Skin epidermis (tissue), 12 donors: ENCODE results near the gene ACTR3.

ENCODE experiments used
- H3K27ac ChIP-seq, 21 experiments: fragments of 200-600 bp; sonication (generic) in 11 of 21; one replicate each; pipeline ENCODE4 v1.5.0; 2020; ENCODE audit warnings: mild to moderate bottlenecking in 3 of 21, inconsistent platforms in 2 of 21, moderate library complexity in 2 of 21
- H3K4me3 ChIP-seq, 7 experiments: fragments of 200-600 bp; sonication (generic) in 2 of 7; one replicate each; pipeline ENCODE4 v1.5.0; 2020; ENCODE audit warnings: inconsistent platforms in 2 of 7, mild to moderate bottlenecking in 2 of 7, moderate library complexity in 1 of 7

The ACTR3 gene

GRCh38 chr2:113895819-113896563 lies 6.1 kb downstream of the ACTR3 start:
- Histone ChIP-seq H3K27ac (peak overlapping the region in 4 of 21 experiments; percentile 4 to 55 (median 18)), H3K4me3 (no peak overlapping the region)

DNA sequence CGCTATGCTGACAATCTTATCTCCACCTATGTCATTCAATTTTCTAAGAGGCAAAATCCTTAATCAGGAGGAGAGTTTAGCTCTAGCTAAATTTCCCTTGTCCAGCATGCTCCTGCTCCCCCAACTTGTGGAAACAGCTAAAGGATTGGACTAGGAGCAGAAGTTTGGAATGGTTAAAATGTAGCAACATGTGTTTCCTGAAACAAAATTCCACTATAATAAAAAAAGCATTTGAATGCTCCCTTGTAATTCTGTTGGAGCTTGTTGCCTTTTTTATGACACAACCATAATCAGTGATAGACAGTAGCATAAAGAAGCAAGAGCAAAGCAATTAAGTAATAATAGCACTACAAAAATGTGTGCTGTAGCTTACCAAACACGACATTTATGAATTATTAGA lies 6.9 kb downstream of the ACTR3 start:
- Histone ChIP-seq H3K4me3 (no peak overlapping the region), H3K27ac (peak overlapping the region in 3 of 21 experiments; percentile 4 to 30 (median 25))

DNA sequence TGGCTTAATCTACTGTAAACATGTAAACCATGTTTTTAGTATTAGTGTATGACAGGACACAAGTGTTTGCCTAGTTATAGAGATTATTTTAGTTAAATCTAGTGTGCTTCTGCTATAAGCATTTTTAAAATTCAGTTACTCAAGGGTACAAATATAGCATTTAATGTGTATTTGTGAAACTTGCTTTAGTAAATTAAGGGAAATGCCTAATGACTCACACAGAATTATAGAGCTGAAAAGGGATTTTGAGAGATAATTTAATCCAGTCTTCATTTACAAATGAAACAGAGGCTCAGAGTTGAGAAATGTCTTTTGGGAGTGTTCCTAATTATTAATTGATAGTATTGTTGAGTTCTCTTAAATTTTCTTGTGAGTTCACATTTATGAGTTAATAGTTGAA lies 8.2 kb downstream of the ACTR3 start:
- H3K27ac ChIP-seq = peak overlapping the region in 1 of 21 experiments; percentile 11
- no peak overlapping the region for H3K4me3 ChIP-seq

DNA sequence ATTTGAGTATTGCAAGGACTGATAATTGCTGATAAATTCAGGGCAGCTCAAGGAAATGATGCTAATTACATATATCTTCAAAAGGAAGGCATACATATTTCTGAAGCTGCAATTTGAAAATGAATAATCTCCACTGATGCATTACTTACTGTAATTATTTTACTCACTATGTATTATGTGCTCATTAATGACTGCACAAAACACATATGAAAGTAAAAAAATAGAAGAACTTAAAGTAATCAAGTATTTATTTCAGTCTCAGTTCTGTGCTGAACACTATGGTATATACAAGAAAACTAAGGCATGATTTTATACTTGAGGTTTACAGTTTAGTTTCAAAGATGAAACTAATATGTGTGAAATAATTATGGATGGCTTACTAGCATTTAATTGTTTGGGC lies 9.3 kb downstream of the ACTR3 start:
- Histone ChIP-seq H3K27ac (peak overlapping the region in 1 of 21 experiments; percentile 21), H3K4me3 (no peak overlapping the region)

DNA sequence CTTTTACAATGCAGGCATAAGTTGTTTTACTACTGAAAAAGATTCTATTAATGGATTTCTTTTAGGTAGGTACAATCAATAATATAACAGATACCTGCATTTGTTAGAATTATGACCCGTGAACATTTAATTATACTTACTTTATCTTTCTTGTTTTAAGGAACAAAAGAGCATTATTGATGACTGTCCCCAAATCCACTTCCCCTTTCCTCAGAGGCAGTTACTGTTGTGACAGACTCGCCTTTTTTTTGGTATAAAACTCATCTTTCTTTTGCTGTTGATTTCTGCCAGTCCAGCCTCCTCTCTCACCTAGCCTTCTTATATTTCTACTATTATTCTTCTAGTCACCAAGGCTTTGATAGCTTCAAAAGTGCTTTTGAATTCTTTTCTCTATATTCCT lies 12.1 kb downstream of the ACTR3 start:
- H3K27ac ChIP-seq = no peak overlapping the region
- no peak overlapping the region for H3K4me3 ChIP-seq

DNA sequence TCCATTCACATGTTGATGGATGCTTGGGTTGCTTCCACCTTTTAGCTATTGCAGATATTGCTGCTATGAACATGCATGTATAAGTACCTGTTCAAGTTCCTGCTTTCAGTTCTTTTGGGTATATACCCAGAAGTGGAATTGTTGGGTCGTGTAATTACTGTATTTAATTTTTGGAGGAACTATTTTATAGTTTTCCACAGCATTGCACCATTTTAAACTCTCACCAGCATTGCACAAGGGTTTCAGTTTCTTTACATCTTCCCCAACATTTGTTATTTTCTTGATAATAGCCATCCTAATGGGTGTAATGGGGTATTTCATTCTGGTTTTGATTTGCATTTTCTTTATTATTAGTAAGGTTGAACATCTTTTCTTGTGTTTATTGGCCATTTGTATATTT lies 16.0 kb downstream of the ACTR3 start:
- H3K4me3 ChIP-seq = no peak overlapping the region
- H3K27ac ChIP-seq = no peak overlapping the region

- Histone ChIP-seq H3K27ac (no peak overlapping the region), H3K4me3 (no peak overlapping the region)
Observed at GRCh38 chr2:113906647-113907046, 16.8 kb downstream of the ACTR3 start.

DNA sequence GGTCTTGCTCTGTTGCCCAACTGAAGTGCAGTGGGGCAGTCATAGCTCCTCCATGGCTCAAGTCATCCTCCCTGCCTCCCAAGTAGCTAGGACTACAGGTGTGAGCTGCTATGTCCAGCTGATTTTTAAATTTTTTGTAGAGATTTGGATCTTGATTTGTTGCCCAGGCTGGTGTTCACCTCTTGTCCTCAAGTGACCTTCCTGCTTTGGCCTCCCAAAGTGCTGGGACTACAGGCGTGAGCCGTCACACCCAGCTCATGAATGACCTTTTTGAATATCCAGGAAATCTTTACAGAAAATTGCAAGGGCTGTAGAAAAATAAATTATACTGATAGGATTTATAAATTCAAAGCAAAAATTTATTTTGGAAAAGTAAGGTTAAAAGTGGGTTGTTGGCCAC lies 17.4 kb downstream of the ACTR3 start:
- no peak overlapping the region for H3K4me3 ChIP-seq
- no peak overlapping the region for H3K27ac ChIP-seq

DNA sequence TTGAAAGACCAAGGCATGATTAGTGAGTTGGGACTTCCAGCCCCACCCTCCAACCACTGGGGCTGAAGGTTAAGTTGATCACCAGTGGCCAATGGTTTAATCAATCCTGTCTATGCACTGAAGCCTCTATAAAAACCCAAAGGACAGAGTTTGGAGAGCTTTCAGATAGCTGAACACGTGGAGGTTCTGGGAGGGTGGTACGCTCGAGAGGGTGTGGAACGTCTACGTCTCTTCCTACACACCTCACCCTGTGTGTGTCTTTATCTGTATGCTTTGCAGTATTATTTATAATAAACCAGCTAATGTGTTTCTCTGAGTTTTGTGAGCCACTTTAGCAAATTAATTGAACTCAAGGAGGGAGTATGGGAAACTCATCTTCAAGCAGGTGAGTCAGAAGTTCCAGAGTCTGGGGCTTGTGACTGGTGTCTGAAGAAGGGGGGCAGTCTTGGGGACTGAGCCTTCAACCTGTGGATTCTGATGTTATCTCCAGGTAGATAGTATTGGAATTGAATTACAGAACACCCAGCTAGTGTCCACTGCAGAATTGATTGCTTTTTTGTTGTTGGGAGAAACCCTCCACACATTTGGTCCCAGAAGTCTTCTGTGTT lies 20.3 kb downstream of the ACTR3 start:
- H3K27ac ChIP-seq = no peak overlapping the region

DNA sequence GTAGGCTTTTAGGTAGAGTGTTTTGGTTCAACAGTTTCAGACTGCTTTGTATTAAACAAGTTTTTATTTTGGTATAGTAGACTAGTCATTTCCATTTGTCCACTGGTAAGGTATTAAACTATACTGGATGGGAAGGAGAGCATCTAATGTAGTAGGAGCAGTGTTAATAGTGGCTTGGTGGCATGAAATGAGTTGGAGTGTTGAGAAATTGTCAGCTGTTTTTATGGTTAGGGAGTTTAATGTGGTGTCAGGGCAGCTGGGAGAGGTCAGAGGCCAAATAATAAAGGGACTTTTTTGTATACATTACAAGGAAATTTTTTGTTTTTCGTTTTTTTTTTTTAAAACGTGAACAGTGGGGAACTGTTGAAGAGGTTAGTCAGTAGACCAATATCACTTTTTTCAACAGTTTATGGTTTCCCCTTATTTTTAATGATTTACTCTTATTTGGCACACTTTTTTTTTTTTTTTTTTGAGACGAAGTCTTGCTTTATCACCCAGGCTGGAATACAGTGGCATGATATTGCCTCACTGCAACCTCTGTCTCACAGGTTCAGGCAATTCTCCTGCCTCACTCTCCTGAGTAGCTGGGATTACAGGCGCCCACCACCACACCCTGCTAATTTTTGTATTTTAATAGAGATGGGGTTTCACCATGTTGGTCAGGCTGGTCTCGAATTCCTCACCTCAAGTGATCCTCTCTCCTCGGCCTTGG lies 21.2 kb downstream of the ACTR3 start:
- H3K27ac ChIP-seq = no peak overlapping the region
- H3K4me3 ChIP-seq = no peak overlapping the region

More for the DNA sequence above, 20.3 kb downstream of the ACTR3 start:
- no peak overlapping the region for H3K4me3 ChIP-seq

GRCh38 chr2:113915082-113915819 lies 25.4 kb downstream of the ACTR3 start:
- no peak overlapping the region for H3K27ac ChIP-seq
- no peak overlapping the region for H3K4me3 ChIP-seq

DNA sequence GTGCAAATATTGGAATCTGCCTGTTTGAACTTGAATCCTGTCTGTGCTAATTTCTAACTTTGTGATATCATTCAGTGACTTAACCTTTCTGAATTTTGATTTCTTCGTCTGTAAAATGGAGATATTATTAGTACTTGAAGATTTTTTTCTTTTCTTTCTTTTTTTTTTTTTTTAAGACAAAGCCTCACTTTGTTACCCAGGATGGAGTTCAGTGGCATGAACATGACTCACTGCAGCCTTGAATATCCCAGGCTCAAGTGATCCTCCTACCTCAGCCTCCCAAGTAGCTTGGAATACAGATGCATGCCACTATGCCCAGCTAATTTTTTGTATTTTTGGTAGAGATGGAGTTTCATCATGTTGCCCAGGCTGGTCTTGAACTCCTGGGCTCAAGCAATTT lies 28.3 kb downstream of the ACTR3 start:
- Histone ChIP-seq H3K27ac (no peak overlapping the region), H3K4me3 (no peak overlapping the region)

DNA sequence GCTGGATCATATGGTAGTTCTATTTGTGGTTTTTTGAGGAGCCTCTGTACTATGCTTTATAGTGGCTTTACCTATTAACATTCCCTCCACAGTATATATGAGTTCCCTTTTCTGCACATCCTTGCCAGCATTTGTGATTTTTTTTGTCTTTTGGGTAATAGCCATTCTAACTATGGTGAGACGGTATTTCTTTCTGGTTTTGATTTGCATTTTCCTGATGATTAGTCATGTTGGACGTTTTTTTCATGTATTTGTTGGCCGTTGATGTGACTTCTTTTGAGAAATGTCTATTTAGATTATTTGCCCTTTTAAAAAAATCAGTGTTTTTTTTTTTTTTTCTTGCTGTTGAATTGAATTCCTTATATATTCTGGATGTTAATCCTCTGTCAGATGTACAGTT lies 31.1 kb downstream of the ACTR3 start:
- no peak overlapping the region for H3K27ac ChIP-seq

GRCh38 chr2:113922335-113922734 lies 32.4 kb downstream of the ACTR3 start:
- Histone ChIP-seq H3K4me3 (no peak overlapping the region), H3K27ac (no peak overlapping the region)

More for the DNA sequence above, 31.1 kb downstream of the ACTR3 start:
- no peak overlapping the region for H3K4me3 ChIP-seq

- Histone ChIP-seq H3K27ac (no peak overlapping the region), H3K4me3 (no peak overlapping the region)
Observed at GRCh38 chr2:113922784-113923183, 32.9 kb downstream of the ACTR3 start.

- Histone ChIP-seq H3K4me3 (no peak overlapping the region), H3K27ac (no peak overlapping the region)
Observed at GRCh38 chr2:113925884-113926283, 36.0 kb downstream of the ACTR3 start.

DNA sequence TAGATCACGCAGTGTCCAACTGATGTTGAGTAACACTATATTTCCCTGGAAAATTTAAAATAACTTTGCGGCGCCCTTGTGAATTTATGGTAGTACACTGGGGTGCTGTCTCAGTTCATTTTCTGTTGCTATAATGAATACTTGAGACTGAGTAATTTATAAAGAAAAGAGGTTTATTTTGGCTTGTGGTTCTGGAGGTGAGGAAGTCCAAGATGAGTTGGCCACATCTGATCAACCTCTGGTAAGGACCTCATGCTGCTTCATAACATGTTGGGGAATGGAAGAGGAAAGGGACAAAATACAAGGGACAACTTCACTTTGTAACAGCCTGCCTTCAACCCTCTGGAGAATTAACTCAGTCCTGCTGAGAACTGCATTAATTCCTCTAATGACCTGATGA lies 36.4 kb downstream of the ACTR3 start:
- Histone ChIP-seq H3K4me3 (no peak overlapping the region), H3K27ac (no peak overlapping the region)

DNA sequence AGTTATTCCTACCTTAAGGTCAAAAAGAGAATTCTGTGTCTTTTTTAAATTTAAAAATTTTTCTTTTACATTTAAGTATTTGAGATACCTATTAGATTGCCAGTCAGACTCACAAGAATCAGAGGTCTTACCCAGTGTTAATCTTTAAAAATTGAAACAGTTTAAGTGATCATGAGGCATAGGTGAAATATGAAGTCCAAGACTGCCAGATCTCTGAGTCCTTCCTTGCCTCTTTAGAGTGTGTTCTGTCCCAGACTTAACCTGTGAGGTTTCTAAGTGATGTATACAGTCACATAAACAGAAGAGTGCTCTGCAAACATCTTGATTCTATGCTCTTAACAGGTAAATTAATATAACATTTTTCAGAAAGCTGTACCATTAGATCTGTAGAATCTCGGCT lies 40.6 kb downstream of the ACTR3 start:
- H3K4me3 ChIP-seq = no peak overlapping the region

GRCh38 chr2:113937501-113937900 lies 47.6 kb downstream of the ACTR3 start:
- no peak overlapping the region for H3K27ac ChIP-seq

More for the DNA sequence above, 40.6 kb downstream of the ACTR3 start:
- no peak overlapping the region for H3K27ac ChIP-seq

DNA sequence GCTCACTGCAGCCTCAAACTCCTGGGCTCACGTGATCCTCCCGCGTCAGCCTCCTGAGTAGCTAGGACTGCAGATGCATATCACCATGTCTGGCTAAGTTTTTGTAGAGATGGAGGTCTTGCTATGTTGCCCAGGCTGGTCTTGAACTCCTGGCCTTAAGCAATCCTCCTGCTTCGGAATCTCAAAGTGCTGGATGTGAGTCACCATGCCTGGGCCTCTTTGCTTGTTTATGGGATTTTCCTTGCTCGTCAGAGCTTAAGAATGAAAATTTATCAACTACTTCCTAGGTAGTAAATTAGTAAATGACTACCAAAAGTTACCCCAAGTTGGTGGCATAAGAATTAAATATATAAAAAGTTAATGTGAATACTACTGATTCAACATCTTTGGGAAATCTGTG lies 51.0 kb downstream of the ACTR3 start:
- no peak overlapping the region for H3K4me3 ChIP-seq
- no peak overlapping the region for H3K27ac ChIP-seq

More at GRCh38 chr2:113937501-113937900, 47.6 kb downstream of the ACTR3 start:
- H3K4me3 ChIP-seq = no peak overlapping the region
